GM12878 (cell line): Measurements from ENCODE around the gene MRPS22. TPM values are rescaled to one million over a fixed set of nuclear protein-coding genes. Genes with fewer than 3 reads are reported as not detected.

ENCODE experiments used
- ATAC-seq: fragments of 200-7000 bp; cut with Tn5 transposase; 3 replicates; pipeline ENCODE4 v1.9.1; 2020; ENCODE audit warnings: mild to moderate bottlenecking, moderate library complexity
- BruUV-seq: library from RNA; stranded (reverse); fragments of 400-500 nt; replicated peaks from 2 replicates; lab custom pipeline; 2021; lab: Mats Ljungman, UMichigan
- CTCF ChIA-PET: fragments of 300-600 bp; sonication (Branson Sonifier 250); formaldehyde crosslinking; extraction: SDS; loops from one replicate; lab custom pipeline; 2021; ENCODE audit warnings: inconsistent platforms; lab: Yijun Ruan, JAX
- POLR2A ChIA-PET: fragments of 350-600 bp; formaldehyde crosslinking; extraction: SDS; loops from one replicate; lab custom pipeline; 2021; ENCODE audit warnings: inconsistent platforms; lab: Charles Lee
- RAD21 ChIA-PET: fragments of 300-600 bp; sonication (Branson Sonifier 250); formaldehyde crosslinking; loops from one replicate; lab custom pipeline; 2023; ENCODE audit warnings: antibody characterized with exemption; ENCODE audit not compliant: unreplicated experiment; lab: Charles Lee
- SMC1A ChIA-PET: fragments of 300-600 bp; sonication (Branson Sonifier 250); formaldehyde crosslinking; loops from one replicate; lab custom pipeline; 2023; ENCODE audit not compliant: unreplicated experiment, uncharacterized antibody; lab: Charles Lee
- DNase-seq: peaks from one replicate; pipeline ENCODE4 v3.0.0-alpha.2; 2011; ENCODE audit warnings: low read depth, low spot score
- FAIRE-seq: peaks from 3 replicates; lab custom pipeline; 2011; peaks lifted over from hg19 to GRCh38; lab: Jason Lieb, UNC
- H2AFZ ChIP-seq: 2 replicates; pipeline ENCODE4 v1.6.0; 2011; ENCODE audit warnings: low read depth, low read length, control low read depth; ENCODE audit not compliant: control insufficient read depth
- H3K27ac ChIP-seq: 2 replicates; pipeline ENCODE4 v1.5.1; 2011; ENCODE audit warnings: control low read depth; ENCODE audit not compliant: control insufficient read depth, insufficient read depth
- H3K27me3 ChIP-seq, 2 experiments: replicated peaks in 1 of 2; 2 replicates each; pipeline versions ENCODE4 v1.6.0 to v1.6.1; 2011; ENCODE audit warnings: low read length in 1 of 2; ENCODE audit not compliant: control insufficient read depth in 2 of 2, insufficient read depth in 2 of 2
- H3K36me3 ChIP-seq, 2 experiments: 2 replicates each; pipeline ENCODE4 v1.5.1; 2011; ENCODE audit warnings: low read length in 1 of 2; ENCODE audit not compliant: control insufficient read depth in 2 of 2, insufficient read depth in 2 of 2
- H3K4me1 ChIP-seq: 2 replicates; pipeline ENCODE4 v1.6.1; 2011; ENCODE audit warnings: mild to moderate bottlenecking, low read length, moderate library complexity, mixed read lengths; ENCODE audit not compliant: control insufficient read depth, insufficient read depth
- H3K4me2 ChIP-seq: 2 replicates; pipeline ENCODE4 v1.6.0; 2011; ENCODE audit warnings: control low read depth; ENCODE audit not compliant: control insufficient read depth, insufficient read depth
- H3K4me3 ChIP-seq: fragments of 200-600 bp; sonication (generic); 2 replicates; pipeline ENCODE4 v1.5.1; 2016
- H3K79me2 ChIP-seq: 2 replicates; pipeline ENCODE4 v1.6.0; 2011; ENCODE audit warnings: low read length; ENCODE audit not compliant: control insufficient read depth, insufficient read depth
- H3K9ac ChIP-seq: 2 replicates; pipeline ENCODE4 v1.8.0; 2011; ENCODE audit warnings: low read length, control low read depth, mixed read lengths; ENCODE audit not compliant: control insufficient read depth, insufficient read depth
- H3K9me3 ChIP-seq: replicated peaks from 3 replicates; pipeline ENCODE4 v1.5.1; 2011; ENCODE audit warnings: mild to moderate bottlenecking, low read length; ENCODE audit not compliant: control insufficient read depth, insufficient read depth
- H4K20me1 ChIP-seq: 2 replicates; pipeline ENCODE4 v1.6.0; 2011; ENCODE audit not compliant: control insufficient read depth, insufficient read depth
- BACH1 ChIP-seq: fragments of 450-650 bp; IDR thresholded peaks from 2 replicates; pipeline ENCODE4 v1.6.1; 2017; ENCODE audit warnings: mild to moderate bottlenecking, borderline replicate concordance
- BHLHE40 ChIP-seq, 2 experiments: fragments of 450-650 bp in 1 of 2; IDR thresholded peaks; 2 replicates each; pipeline ENCODE4 v1.6.1; 2011 to 2017; ENCODE audit warnings: low read depth in 2 of 2, borderline replicate concordance in 1 of 2, improper control_type of control experiment in 1 of 2, low read length in 1 of 2, mild to moderate bottlenecking in 1 of 2
- CHD4 ChIP-seq: fragments of 200-600 bp; sonication (generic); IDR thresholded peaks from 2 replicates; pipeline ENCODE4 v1.6.1; 2016; ENCODE audit warnings: mild to moderate bottlenecking
- E2F4 ChIP-seq: IDR thresholded peaks from 2 replicates; pipeline ENCODE4 v1.6.1; 2012; ENCODE audit warnings: low read depth, low read length, improper control_type of control experiment
- HDAC6 ChIP-seq: fragments of 200-600 bp; sonication (generic); IDR thresholded peaks from one replicate; pipeline ENCODE4 v1.8.0; 2017; ENCODE audit warnings: antibody characterized with exemption; ENCODE audit not compliant: unreplicated experiment
- JUNB ChIP-seq: IDR thresholded peaks from 2 replicates; pipeline ENCODE4 v1.6.1; 2016; ENCODE audit warnings: antibody characterized with exemption, mild to moderate bottlenecking
- MLLT1 ChIP-seq: fragments of 450-650 bp; IDR thresholded peaks from 2 replicates; pipeline ENCODE4 v1.6.1; 2016; ENCODE audit warnings: mild to moderate bottlenecking
- MTA2 ChIP-seq: fragments of 450-650 bp; IDR thresholded peaks from 2 replicates; pipeline ENCODE4 v1.6.1; 2016; ENCODE audit warnings: low read depth, mild to moderate bottlenecking, moderate library complexity
- NBN ChIP-seq: fragments of 450-650 bp; IDR thresholded peaks from 2 replicates; pipeline ENCODE4 v1.6.1; 2016
- NR2F1 ChIP-seq: fragments of 450-650 bp; conservative IDR thresholded peaks from 2 replicates; pipeline ENCODE4 v1.6.1; 2017; ENCODE audit warnings: mild to moderate bottlenecking
- RAD51 ChIP-seq: fragments of 450-650 bp; IDR thresholded peaks from 2 replicates; pipeline ENCODE4 v1.6.1; 2016; ENCODE audit warnings: moderate library complexity, mild to moderate bottlenecking, inconsistent platforms
- RBBP5 ChIP-seq: fragments of 200-600 bp; sonication (generic); conservative IDR thresholded peaks from 2 replicates; pipeline ENCODE4 v1.6.1; 2016
- whole genome bisulfite sequencing: methylation state at CpG from one replicate; pipeline ENCODE4 v1.1.6; 2016; ENCODE audit warnings: low lambda C conversion rate; ENCODE audit not compliant: insufficient replicate concordance, insufficient coverage; ENCODE audit errors: missing lambda C conversion rate; 5-methylcytosine and 5-hydroxymethylcytosine counted together
- in situ Hi-C: fragments of 300-500 bp; cut with MboI; formaldehyde crosslinking; loops from 9 replicates; pipeline ENCODE4 v1.14.3; 2018; ENCODE audit warnings: mixed read lengths
- intact Hi-C: fragments of 100-400 bp; cut with micrococcal nuclease; formaldehyde crosslinking; loops from one replicate; pipeline ENCODE4 v1.14.2; 2022; ENCODE audit not compliant: unreplicated experiment
- polyA plus RNA-seq, 11 experiments: library from polyadenylated mRNA; depleted of rRNA in 4 of 11; unstranded in 6 of 11; stranded (reverse) in 5 of 11; fragments of >200 nt; fragmentation: Nextera tagmentation in 4 of 11; fragmentation: Illumina TruSeq in 1 of 11; extraction: Ambion mirVana in 4 of 11; extraction: Trizol in 1 of 11; gene quantifications; 1 replicate in 1 of 11; 2 replicates in 10 of 11; pipeline versions ENCODE4 v1.2.1 to v1.2.3, GENCODE V29; 2011 to 2016; ENCODE audit warnings: inconsistent platforms in 2 of 11, missing spikeins in 2 of 11, low read depth in 1 of 11
- total RNA-seq, 4 experiments: library from RNA; depleted of rRNA in 3 of 4; stranded (reverse); fragments of >200 nt in 3 of 4; fragmentation: Illumina TruSeq in 1 of 4; extraction: Trizol in 1 of 4; gene quantifications; 2 replicates each; pipeline versions ENCODE4 v1.2.1 to v1.2.3, GENCODE V29; 2013 to 2021
- TF ChIP-seq, protein P1 (sequence below): fragments of 450-650 bp; formaldehyde crosslinking; IDR thresholded peaks from 2 replicates; pipeline ENCODE4 v1.4.0; 2022; ENCODE audit warnings: mild to moderate bottlenecking, moderate library complexity

The MRPS22 gene
- total and polyA plus RNA-seq, 10 of the 15 experiments (the other 5 are each of a cell fraction or from before 2014, with no cell fraction given), result 44.3 to 146 (median 75.2) TPM

DNA sequence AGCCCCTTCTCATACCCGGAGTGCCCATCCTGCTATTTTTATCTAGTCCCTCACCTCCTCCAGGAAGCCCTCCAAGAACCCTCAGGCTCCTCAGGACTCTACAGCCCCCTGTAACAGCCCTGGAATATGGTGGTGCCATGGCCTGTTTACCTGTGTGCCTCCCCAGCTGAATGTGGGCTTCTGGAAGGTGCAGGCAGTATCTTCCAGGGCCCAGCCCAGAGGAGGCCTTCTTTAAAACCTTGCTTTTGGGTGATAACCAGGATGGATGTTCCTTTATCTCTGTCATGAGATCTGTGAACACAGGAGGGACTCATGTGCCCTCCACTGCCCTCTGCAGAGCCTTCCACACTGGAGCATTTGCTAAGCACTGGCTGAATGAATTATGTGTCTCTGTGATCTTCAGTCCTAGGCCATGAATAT lies 36.7 kb upstream of the MRPS22 start (continued):
- TF ChIP-seq MLLT1 (no peak), NR2F1 (no peak), MTA2 (no peak)

- H2AFZ ChIP-seq, result no peak overlapping the region
- ATAC-seq, result no peak
- BruUV-seq, result no TSS peak
These were observed 35.9 kb upstream of the MRPS22 start for GRCh38 chr3:139307601-139308555.

More at GRCh38 chr3:139307601-139308555, 35.9 kb upstream of the MRPS22 start:
- no peak overlapping the region for H3K4me2 ChIP-seq
- ChIA-PET POLR2A (no interaction called here), CTCF (no interaction called here), SMC1A (no interaction called here), RAD21 (no interaction called here)
- no peak overlapping the region for H3K4me3 ChIP-seq
- no peak for TF ChIP-seq E2F4
- no peak for TF ChIP-seq RBBP5
- no peak for TF ChIP-seq NBN
- TF ChIP-seq HDAC6, result no peak
- TF ChIP-seq, protein P1, sequence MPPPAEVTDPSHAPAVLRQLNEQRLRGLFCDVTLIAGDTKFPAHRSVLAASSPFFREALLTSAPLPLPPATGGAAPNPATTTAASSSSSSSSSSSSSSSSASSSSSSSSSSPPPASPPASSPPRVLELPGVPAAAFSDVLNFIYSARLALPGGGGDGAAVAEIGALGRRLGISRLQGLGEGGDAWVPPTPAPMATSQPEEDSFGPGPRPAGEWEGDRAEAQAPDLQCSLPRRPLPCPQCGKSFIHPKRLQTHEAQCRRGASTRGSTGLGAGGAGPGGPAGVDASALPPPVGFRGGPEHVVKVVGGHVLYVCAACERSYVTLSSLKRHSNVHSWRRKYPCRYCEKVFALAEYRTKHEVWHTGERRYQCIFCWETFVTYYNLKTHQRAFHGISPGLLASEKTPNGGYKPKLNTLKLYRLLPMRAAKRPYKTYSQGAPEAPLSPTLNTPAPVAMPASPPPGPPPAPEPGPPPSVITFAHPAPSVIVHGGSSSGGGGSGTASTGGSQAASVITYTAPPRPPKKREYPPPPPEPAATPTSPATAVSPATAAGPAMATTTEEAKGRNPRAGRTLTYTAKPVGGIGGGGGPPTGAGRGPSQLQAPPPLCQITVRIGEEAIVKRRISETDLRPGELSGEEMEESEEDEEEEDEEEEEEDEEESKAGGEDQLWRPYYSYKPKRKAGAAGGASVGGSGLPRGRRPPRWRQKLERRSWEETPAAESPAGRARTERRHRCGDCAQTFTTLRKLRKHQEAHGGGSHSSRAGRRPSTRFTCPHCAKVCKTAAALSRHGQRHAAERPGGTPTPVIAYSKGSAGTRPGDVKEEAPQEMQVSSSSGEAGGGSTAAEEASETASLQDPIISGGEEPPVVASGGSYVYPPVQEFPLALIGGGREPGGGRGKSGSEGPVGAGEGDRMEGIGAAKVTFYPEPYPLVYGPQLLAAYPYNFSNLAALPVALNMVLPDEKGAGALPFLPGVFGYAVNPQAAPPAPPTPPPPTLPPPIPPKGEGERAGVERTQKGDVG (CRISPR knock-in tag), result no peak
- no peak for TF ChIP-seq CHD4
- TF ChIP-seq JUNB, result no peak
- no peak for TF ChIP-seq BACH1
- TF ChIP-seq RAD51, result no peak
- TF ChIP-seq BHLHE40 (IDR thresholded peaks at IDR 0.05; ENCODE audit: borderline replicate concordance in 1 of 2, low read depth in 2 of 2, low read length in 1 of 2), result no peak
- DNase-seq (no peak), FAIRE-seq (no peak)
- intact Hi-C loops (no loop called here), in situ Hi-C loops (no loop called here)
- no peaks in the 10 kb centered on the region for H3K9me3 ChIP-seq
- H4K20me1 ChIP-seq, result no peaks in the 10 kb centered on the region
- H3K4me1 ChIP-seq, result no peaks in the 10 kb centered on the region
- WGBS, result 27% methylated on average over 6 of the region's 6 CpGs
- H3K27me3 ChIP-seq, result no peaks in the 10 kb centered on the region; a peak in 1 of 4 replicates
- no peak overlapping the region for H3K9ac ChIP-seq
- no peaks in the 10 kb centered on the region for H3K36me3 ChIP-seq
- H3K27ac ChIP-seq, result no peak overlapping the region
- H3K79me2 ChIP-seq, result no peaks in the 10 kb centered on the region
